Measurements from ENCODE around the gene CPN2.

Gene CPN2

GRCh38 chr3:194310060-194310835, 40.9 kb downstream of the CPN2 start:
- DNase-seq, result no peak

- no peak for DNase-seq
Measured at GRCh38 chr3:194308601-194309449, 42.3 kb downstream of the CPN2 start.

- no peak for DNase-seq
Measured at GRCh38 chr3:194307849-194308248, 43.3 kb downstream of the CPN2 start.

GRCh38 chr3:194306771-194307640, 44.1 kb downstream of the CPN2 start:
- no peak for DNase-seq

GRCh38 chr3:194306109-194306686, 44.9 kb downstream of the CPN2 start:
- no peak for DNase-seq

- no peak for DNase-seq
Measured at GRCh38 chr3:194305356-194306108, 45.6 kb downstream of the CPN2 start.

- no peak for DNase-seq
Measured at GRCh38 chr3:194304186-194304917, 46.8 kb downstream of the CPN2 start.

- DNase-seq, result no peak
Measured at GRCh38 chr3:194303749-194304148, 47.4 kb downstream of the CPN2 start.

- DNase-seq, result no peak
Measured at GRCh38 chr3:194301730-194302129, 49.4 kb downstream of the CPN2 start.

GRCh38 chr3:194300936-194301335, 50.2 kb downstream of the CPN2 start:
- no peak for DNase-seq

GRCh38 chr3:194300382-194300758, 50.8 kb downstream of the CPN2 start:
- peak in 1 of 2 experiments; percentile 70 for DNase-seq

- DNase-seq, result no peak
Measured at GRCh38 chr3:194298331-194299227, 52.5 kb downstream of the CPN2 start.

- no peak for DNase-seq
Measured at GRCh38 chr3:194296454-194297263, 54.5 kb downstream of the CPN2 start.

GRCh38 chr3:194294895-194295214, 56.3 kb downstream of the CPN2 start:
- no peak for DNase-seq

- no peak for DNase-seq
Measured at GRCh38 chr3:194294199-194294894, 56.8 kb downstream of the CPN2 start.

GRCh38 chr3:194293546-194294198, 57.5 kb downstream of the CPN2 start:
- DNase-seq, result no peak

GRCh38 chr3:194292331-194292730, 58.8 kb downstream of the CPN2 start:
- DNase-seq, result no peak
